ENCODE measurements around the gene PLB1. TPM values are rescaled to one million over a fixed set of nuclear protein-coding genes. Genes with fewer than 3 reads are reported as not detected.

Gene PLB1
- total RNA-seq, 4 donors from 2014 or later: 1.5 to 16.5 (median 4.6) TPM

- TF ChIP-seq, protein P1, sequence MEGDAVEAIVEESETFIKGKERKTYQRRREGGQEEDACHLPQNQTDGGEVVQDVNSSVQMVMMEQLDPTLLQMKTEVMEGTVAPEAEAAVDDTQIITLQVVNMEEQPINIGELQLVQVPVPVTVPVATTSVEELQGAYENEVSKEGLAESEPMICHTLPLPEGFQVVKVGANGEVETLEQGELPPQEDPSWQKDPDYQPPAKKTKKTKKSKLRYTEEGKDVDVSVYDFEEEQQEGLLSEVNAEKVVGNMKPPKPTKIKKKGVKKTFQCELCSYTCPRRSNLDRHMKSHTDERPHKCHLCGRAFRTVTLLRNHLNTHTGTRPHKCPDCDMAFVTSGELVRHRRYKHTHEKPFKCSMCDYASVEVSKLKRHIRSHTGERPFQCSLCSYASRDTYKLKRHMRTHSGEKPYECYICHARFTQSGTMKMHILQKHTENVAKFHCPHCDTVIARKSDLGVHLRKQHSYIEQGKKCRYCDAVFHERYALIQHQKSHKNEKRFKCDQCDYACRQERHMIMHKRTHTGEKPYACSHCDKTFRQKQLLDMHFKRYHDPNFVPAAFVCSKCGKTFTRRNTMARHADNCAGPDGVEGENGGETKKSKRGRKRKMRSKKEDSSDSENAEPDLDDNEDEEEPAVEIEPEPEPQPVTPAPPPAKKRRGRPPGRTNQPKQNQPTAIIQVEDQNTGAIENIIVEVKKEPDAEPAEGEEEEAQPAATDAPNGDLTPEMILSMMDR (IDR thresholded peaks at IDR 0.05; ENCODE audit: low read depth): no peak
Observed at GRCh38 chr2:28490558-28490957, 5.3 kb upstream of the PLB1 start.

DNA sequence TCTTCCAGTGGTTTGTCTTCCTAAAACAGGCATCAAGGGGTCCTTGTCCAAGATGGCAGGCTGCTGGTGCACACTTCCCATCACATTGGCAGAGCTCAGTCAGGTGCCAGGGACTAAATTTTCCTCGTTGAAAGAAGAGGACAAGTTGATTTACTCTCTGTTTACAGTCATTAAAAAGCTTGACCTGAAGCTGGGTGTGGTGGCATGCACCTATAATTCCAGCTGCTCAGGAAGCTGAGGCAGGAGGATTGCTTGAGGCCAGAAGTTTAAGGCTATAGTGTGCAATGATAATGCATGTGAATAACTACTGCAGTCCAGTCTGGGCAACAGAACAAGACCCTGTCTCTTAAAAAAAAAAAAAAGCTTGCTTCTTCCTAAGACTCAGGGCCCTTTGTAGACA is 3.6 kb upstream of the PLB1 start:
- TF ChIP-seq, protein P1 (IDR thresholded peaks at IDR 0.05; ENCODE audit: low read depth): no peak

DNA sequence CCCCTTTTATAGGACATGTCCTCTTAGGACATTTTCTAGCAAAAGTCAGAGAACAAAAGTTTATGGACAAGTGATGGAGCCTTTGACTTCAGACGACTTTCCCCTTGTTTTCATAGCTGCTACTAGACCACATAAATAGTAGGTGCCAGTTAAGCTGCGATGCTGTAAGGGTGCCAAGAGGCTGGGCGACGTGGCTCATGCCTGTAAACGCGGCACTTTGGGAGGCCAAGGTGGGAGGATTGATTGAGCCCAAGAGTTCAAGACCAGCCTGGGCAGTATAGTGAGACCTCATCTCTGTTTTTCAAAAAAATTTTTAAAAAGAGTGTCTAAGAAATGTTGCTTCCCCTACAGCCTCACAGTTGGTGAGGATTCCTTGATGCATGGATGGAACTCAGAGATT is 2.2 kb upstream of the PLB1 start:
- TF ChIP-seq, protein P1 (IDR thresholded peaks at IDR 0.05; ENCODE audit: low read depth): no peak

GRCh38 chr2:28496781-28497180 is 921 bp downstream of the PLB1 start:
- TF ChIP-seq, protein P1 (IDR thresholded peaks at IDR 0.05; ENCODE audit: low read depth): no peak

GRCh38 chr2:28497206-28497605 is 1.3 kb downstream of the PLB1 start:
- TF ChIP-seq, protein P1 (IDR thresholded peaks at IDR 0.05; ENCODE audit: low read depth): no peak

DNA sequence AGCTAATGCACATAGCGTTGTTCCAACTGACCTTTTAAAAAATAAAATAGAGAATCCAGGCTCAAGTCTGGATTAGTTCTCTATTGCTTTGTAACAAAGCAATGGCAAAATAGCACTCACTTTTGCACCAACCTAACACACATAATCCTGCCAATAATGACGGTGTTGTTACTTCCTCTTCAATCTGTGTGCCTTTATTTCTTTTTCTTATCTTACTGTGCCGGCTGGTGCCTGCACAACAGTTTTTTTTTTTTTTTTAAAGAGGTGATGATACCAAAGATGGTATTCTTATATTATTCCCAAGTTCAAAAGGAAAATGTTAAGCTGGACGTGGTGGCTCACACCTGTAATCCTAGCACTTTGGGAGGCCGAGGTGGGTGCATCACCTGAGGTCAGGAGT is 3.4 kb downstream of the PLB1 start:
- TF ChIP-seq, protein P1 (IDR thresholded peaks at IDR 0.05; ENCODE audit: low read depth): no peak

- TF ChIP-seq, protein P1 (IDR thresholded peaks at IDR 0.05; ENCODE audit: low read depth): no peak
Observed at GRCh38 chr2:28505361-28505760, 9.5 kb downstream of the PLB1 start.

Data from subcutaneous adipose tissue (tissue), 4 donors.